Measurements from ENCODE around the gene CENATAC.
"Not testable (repeated sequence)": the region's sequence is repeated elsewhere in the genome, so short reads cannot be mapped to it uniquely, and the experiment has no call there.

Gene CENATAC
- 52.3 to 110 (median 96.4) reads per million in 4 donors for total RNA-seq

- peak; percentile 95 to 97 (median 95) for DNase-seq
Observed at GRCh38 chr11:118997627-118998387, at the start of gene CENATAC. TSS of gene CENATAC (plus strand) at chr11:118998138. CDS start at chr11:118998198, 60 bp downstream.

- DNase-seq, result no peak
Observed at GRCh38 chr11:118953265-118953664, 44.7 kb upstream of the CENATAC start.

- not testable (repeated sequence) for DNase-seq
Observed at GRCh38 chr11:118953976-118954375, 44.0 kb upstream of the CENATAC start.

GRCh38 chr11:118956094-118956846 is 41.7 kb upstream of the CENATAC start, which contains the start of gene UPK2:
TSS of gene UPK2 (plus strand) at chr11:118956298. CDS start at chr11:118956351, 53 bp downstream.
- peak; percentile 75 to 89 (median 82) for DNase-seq

- DNase-seq, result no peak
Observed at GRCh38 chr11:118956847-118957469, 41.0 kb upstream of the CENATAC start.

- no peak for DNase-seq
Observed at GRCh38 chr11:118957549-118957948, 40.4 kb upstream of the CENATAC start.

GRCh38 chr11:118957968-118958367 is 40.0 kb upstream of the CENATAC start:
- DNase-seq, result no peak

GRCh38 chr11:118958577-118958976 is 39.4 kb upstream of the CENATAC start:
- no peak for DNase-seq

- DNase-seq, result no peak
Observed at GRCh38 chr11:118961189-118961588, 36.7 kb upstream of the CENATAC start.

GRCh38 chr11:118961591-118961990 is 36.3 kb upstream of the CENATAC start:
- DNase-seq, result no peak

GRCh38 chr11:118969508-118969907 is 28.4 kb upstream of the CENATAC start:
- not testable (repeated sequence) for DNase-seq

GRCh38 chr11:118971646-118972045 is 26.3 kb upstream of the CENATAC start, which contains the start of gene FOXR1:
TSS of gene FOXR1 (plus strand) at chr11:118971761. CDS start at chr11:118971932, 171 bp downstream.
- no peak for DNase-seq

- no peak for DNase-seq
Observed at GRCh38 chr11:118973985-118974384, 24.0 kb upstream of the CENATAC start.

GRCh38 chr11:118975771-118976709 is 21.9 kb upstream of the CENATAC start:
- DNase-seq, result no peak

GRCh38 chr11:118979434-118979833 is 18.5 kb upstream of the CENATAC start:
- no peak for DNase-seq

GRCh38 chr11:118980191-118980881 is 17.6 kb upstream of the CENATAC start:
- DNase-seq, result no peak

- DNase-seq, result not testable (repeated sequence)
Observed at GRCh38 chr11:118984337-118984736, 13.6 kb upstream of the CENATAC start.

GRCh38 chr11:118984825-118985224 is 13.1 kb upstream of the CENATAC start:
- DNase-seq, result no peak

- DNase-seq, result no peak
Observed at GRCh38 chr11:118988280-118988679, 9.7 kb upstream of the CENATAC start.

- not testable (repeated sequence) for DNase-seq
Observed at GRCh38 chr11:118991486-118992038, 6.4 kb upstream of the CENATAC start.

Measured in T-helper 1 cell (primary cell).